GM19025 (cell line): ENCODE data around the gene SLC6A18.
"Not testable (repeated sequence)": the region's sequence is repeated elsewhere in the genome, so short reads cannot be mapped to it uniquely, and the experiment has no call there.

Source experiments
- ATAC-seq: cut with Tn5 transposase; IDR thresholded peaks from one replicate; pipeline ENCODE4 v1.9.1; 2021; ENCODE audit warnings: mild to moderate bottlenecking, low read depth, moderate library complexity; ENCODE audit not compliant: unreplicated experiment

Gene SLC6A18

DNA sequence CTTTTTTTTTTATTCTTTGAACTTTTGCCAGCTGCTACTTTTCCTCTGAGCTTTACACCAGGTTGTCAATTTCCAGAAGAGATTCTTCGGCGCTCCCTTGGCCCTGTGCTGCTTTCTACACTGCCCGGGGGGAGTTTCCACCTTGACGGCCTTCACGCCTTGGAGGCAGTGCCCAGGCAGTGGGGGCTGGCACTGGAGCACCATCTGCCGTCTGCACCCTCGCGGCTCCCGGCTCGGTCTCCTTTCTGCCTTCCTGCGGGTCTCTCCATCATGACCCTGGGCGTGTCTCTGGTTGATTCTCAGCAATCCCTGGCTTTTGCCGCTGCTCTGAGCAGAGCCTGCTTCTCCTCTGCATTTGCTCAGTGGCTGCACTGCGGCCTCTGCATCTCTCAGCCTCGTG, 2.9 kb downstream of the SLC6A18 start:
- ATAC-seq = no peak

- ATAC-seq = not testable (repeated sequence)
Observed at GRCh38 chr5:1229023-1229422, 3.8 kb downstream of the SLC6A18 start.

- ATAC-seq = no peak
Observed at GRCh38 chr5:1229822-1230221, 4.6 kb downstream of the SLC6A18 start.

- ATAC-seq = no peak
Observed at GRCh38 chr5:1230551-1230950, 5.4 kb downstream of the SLC6A18 start.

- ATAC-seq = no peak
Observed at GRCh38 chr5:1231354-1231905, 6.2 kb downstream of the SLC6A18 start.

DNA sequence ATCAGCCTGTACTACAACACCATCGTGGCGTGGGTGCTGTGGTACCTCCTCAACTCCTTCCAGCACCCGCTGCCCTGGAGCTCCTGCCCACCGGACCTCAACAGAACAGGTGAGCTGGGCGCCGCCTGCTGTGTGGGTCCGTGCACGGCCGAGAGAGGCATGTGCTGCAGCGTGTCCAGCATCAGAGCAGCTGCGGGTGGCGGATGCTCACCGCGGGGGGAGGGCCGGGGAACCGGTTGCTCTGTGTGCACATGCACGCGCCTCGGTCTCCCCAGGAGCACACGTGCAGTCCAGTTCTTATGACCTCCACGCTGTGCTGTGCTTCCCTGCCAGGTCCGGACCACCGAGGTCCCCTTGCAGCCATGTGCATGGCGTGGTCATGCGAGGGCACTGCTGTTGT, 7.6 kb downstream of the SLC6A18 start:
- no peak for ATAC-seq

DNA sequence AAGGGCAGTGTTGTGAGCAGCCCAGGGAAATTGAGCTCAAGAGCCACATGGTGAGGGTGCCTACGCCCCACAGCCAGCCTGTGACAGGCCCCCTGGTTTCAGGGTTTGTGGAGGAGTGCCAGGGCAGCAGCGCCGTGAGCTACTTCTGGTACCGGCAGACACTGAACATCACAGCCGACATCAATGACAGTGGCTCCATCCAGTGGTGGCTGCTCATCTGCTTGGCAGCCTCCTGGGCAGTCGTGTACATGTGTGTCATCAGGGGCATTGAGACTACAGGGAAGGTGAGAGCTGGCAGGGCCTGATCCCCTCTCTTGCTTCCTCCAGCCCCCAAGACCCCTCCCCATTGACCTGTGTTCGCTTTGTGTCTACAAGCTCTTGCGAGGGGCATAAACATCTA, 10.2 kb downstream of the SLC6A18 start:
- no peak for ATAC-seq

- ATAC-seq = no peak
Observed at GRCh38 chr5:1235838-1236237, 10.7 kb downstream of the SLC6A18 start.

DNA sequence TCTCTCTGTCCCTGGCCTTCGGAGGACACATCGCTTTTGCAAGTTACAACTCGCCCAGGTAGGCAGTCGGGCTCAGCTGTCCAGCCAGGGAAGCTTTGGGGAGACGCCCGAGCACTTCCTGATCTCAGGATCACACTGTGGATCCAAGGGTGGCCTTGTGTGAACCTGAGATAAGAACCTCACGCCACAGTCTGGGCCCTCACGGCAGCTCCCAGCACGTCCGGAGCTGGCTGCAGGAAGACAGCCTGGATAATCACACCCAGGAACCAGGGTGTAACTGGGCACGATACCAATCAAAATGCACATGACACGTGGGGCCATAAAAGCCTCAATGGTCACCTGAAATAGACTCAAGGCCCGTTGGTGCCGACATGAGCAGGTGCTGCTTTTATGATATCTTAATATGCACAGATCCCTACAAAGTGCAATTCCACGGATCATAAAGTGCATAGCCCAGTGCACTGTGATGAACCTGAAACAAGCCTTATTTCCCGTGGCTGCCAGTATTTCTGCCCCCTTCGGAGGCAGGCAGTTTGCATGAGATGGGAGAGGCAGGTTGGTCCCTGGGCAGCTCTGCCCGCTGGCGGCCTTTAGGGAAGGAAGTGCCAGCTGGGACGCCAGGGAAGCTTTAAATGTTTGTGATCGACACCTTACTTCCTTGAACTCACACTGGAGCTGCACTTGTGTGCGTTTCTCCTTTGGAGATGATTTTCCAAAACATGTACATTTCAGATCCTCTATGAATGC, 14.5 kb downstream of the SLC6A18 start:
- ATAC-seq = no peak

- ATAC-seq = no peak
Observed at GRCh38 chr5:1240496-1241260, 15.5 kb downstream of the SLC6A18 start.

DNA sequence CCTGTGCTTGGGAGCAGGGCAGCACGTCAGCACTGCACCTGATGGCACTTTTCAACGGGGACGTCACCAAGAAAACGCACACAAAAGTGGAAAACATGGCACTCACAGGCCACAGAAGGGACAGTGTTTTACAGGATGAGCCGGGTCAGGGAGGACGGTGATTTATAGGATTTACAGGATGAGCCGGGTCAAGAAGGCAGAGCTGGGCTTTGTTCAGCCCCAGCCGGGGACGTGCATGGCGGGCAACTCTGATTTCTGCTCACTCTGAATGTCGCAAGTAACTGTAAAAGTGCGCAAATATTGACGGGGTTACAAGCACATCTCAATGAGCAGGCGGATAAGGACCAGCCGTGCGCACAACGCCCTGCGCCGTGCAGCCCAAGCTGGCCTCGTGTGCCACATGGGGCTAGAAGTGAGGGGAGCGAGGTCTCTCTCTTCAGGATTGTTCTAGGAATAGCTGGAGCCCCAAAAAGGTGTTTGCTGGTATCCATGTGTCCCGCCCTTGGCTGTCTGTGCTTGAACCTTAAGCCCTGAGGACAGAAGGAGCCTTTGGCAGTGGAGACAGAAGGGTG, 16.4 kb downstream of the SLC6A18 start:
- no peak for ATAC-seq

- no peak for ATAC-seq
Observed at GRCh38 chr5:1242733-1243486, 17.7 kb downstream of the SLC6A18 start.

DNA sequence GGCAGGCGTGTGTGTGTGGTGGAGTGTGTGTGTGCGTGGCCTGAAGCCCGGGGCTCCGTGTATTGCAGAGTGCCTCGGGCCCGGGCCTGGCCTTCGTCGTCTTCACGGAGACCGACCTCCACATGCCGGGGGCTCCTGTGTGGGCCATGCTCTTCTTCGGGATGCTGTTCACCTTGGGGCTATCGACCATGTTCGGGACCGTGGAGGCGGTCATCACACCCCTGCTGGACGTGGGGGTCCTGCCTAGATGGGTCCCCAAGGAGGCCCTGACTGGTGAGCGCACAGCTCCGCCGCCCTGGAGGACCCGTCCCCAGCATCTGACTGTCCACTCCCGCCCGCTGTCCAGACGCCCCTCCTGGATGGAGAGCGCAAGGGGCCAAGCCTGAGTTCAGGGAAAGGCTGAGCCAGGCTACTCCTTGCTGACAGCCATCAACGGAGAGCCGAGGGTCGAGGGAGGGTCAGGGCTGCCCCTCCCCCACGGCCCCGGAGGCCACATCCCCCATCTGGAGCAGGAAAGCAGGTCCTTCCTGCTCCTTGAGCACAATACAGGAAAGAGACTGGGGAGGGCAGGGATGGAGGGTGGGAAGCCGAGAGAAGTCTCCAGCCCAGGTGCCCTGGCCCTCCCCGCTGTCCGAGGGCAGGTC, 18.4 kb downstream of the SLC6A18 start:
- no peak for ATAC-seq

DNA sequence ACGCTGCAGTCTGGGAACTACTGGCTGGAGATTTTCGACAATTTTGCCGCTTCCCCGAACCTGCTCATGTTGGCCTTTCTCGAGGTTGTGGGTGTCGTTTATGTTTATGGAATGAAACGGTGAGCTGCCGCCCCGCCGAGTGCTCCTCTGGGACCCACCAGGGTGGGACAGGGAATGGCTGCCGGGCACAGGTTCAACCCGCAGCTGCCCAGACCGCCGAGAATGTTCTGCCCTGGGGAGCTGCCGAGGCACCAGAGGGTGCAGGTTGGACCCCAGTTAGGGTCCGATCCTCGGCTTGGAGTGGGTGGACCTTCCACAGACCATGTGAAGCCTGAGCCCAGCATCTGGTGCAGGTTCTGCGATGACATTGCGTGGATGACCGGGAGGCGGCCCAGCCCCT, 19.1 kb downstream of the SLC6A18 start:
- ATAC-seq = no peak

DNA sequence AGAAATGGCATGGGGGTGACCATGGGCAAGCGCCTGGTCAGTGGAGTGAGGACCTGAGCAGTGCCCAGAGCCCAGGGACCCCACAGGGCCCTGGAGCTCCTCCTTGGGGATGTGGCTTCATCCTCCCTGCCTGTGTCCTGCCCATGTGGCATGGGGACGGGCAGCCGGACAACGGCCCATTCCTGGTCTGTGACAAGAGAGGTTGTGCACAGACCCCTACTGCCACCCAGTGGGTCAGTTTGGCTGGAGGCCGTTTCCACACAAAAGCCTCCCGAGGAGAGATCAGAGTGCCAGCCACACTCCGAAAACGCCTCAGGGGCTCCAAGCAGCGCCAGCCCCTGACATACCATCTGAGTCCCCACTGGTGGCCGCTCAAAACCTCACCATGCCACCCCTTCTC, 19.8 kb downstream of the SLC6A18 start:
- ATAC-seq = no peak

- no peak for ATAC-seq
Observed at GRCh38 chr5:1245905-1246576, 20.9 kb downstream of the SLC6A18 start.

- ATAC-seq = no peak
Observed at GRCh38 chr5:1246711-1247431, 21.7 kb downstream of the SLC6A18 start.

DNA sequence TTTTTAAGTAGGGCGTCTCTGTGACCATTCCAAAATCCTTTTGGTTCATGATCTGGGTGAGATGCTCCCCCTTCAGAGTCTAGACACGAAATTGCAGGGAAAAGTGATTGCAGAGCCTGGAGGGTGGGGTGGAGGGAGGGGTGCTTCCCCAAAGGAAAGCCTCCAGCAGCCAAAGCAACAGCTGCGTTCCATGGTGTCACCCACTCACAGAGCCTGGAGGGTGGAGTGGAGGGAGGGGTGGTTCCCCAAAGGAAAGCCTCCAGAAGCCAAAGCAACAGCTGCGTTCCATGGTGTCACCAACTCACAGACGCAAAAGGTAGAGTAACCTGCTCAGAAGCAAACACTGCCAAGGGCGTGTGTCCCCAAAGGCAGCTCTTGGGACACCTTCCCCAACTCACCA, 22.6 kb downstream of the SLC6A18 start:
- no peak for ATAC-seq
